Right lobe of liver (tissue), 6 donors: ENCODE measurements around the gene ULK4. TPM values are rescaled to one million over a fixed set of nuclear protein-coding genes. Genes with fewer than 3 reads are reported as not detected.
A peak's percentile ranks its signal among the peaks of the same experiment; 100 is the strongest.
"Not testable (repeated sequence)": the region's sequence is repeated elsewhere in the genome, so short reads cannot be mapped to it uniquely, and the experiment has no call there.

ENCODE experiments used
- ATAC-seq, 4 donors: fragments of 200-7000 bp; cut with Tn5 transposase; one replicate each; pipeline ENCODE4 v1.9.1; 2020; ENCODE audit warnings: mild to moderate bottlenecking in 4 of 4, moderate library complexity in 4 of 4
- DNase-seq, 3 donors: peaks; one replicate each; pipeline ENCODE4 v3.0.0-alpha.2; 2020
- H3K27ac ChIP-seq, 3 donors: fragments of 200-600 bp; one replicate each; pipeline ENCODE4 v1.8.0; 2022
- H3K27me3 ChIP-seq, 2 donors: fragments of 200-600 bp; one replicate each; pipeline ENCODE4 v1.8.0; 2022
- H3K36me3 ChIP-seq, 4 donors: fragments of 200-600 bp; sonication (generic) in 1 of 4; one replicate each; pipeline versions ENCODE4 v1.5.1 to v1.8.0; 2017 to 2022; ENCODE audit warnings: control low read depth in 1 of 4
- H3K4me1 ChIP-seq, 4 donors: fragments of 200-600 bp; sonication (generic) in 1 of 4; one replicate each; pipeline versions ENCODE4 v1.5.1 to v1.8.0; 2017 to 2022; ENCODE audit warnings: control low read depth in 1 of 4
- H3K4me3 ChIP-seq, 3 donors: fragments of 200-600 bp; one replicate each; pipeline ENCODE4 v1.8.0; 2022
- H3K9me3 ChIP-seq, 4 donors: fragments of 200-600 bp; sonication (generic) in 1 of 4; one replicate each; pipeline versions ENCODE4 v1.5.1 to v1.8.0; 2017 to 2022; ENCODE audit warnings: control low read depth in 1 of 4
- POLR2A ChIP-seq: fragments of 450-650 bp; IDR thresholded peaks from one replicate; pipeline ENCODE4 v1.6.1; 2017; ENCODE audit warnings: antibody characterized with exemption, mild to moderate bottlenecking
- WGBS: methylation state at CpG from one replicate; pipeline ENCODE4 v1.1.6; 2018; ENCODE audit warnings: low coverage, low lambda C conversion rate; ENCODE audit not compliant: insufficient coverage; ENCODE audit errors: missing lambda C conversion rate; 5-methylcytosine and 5-hydroxymethylcytosine counted together
- intact Hi-C, 2 donors: fragments of 100-400 bp; cut with DNase I; formaldehyde crosslinking; loops; one replicate each; pipeline versions ENCODE4 v1.11.2 to v1.14.1; 2022
- total RNA-seq, 6 experiments: library from RNA; depleted of rRNA in 2 of 6; stranded (reverse); fragments of >200 nt in 2 of 6; fragmentation: NEBNext Ultra II Directional in 3 of 6; extraction: Animal tissue kit (Norgen Biotek cat#: 25700) in 3 of 6; gene quantifications; one replicate each; pipeline versions ENCODE4 v1.1.0 to v1.2.4, GENCODE V29; 2016 to 2023
- TF ChIP-seq, protein P1 (sequence below), 4 donors: fragments of 200-600 bp in 3 of 4; fragments of 450-650 bp in 1 of 4; IDR thresholded peaks; one replicate each; pipeline versions ENCODE4 v1.5.1 to v1.8.0; 2016 to 2022; ENCODE audit warnings: antibody characterized with exemption in 4 of 4, mild to moderate bottlenecking in 2 of 4
- donor health status: DM: no; HTN: yes; CAD: no.
- donor health status: DM: no; HTN: no; CAD: no.
- donor health status: DM: no; HTN: no; CAD: no.
- donor health status: DM: no; HTN: yes; CAD: no.
- donor health status: DM: no; HTN: yes; CAD: no.

Gene ULK4
- total RNA-seq, 6 experiments from 2014 or later, result 2.8 to 5.6 (median 4.9) TPM

DNA sequence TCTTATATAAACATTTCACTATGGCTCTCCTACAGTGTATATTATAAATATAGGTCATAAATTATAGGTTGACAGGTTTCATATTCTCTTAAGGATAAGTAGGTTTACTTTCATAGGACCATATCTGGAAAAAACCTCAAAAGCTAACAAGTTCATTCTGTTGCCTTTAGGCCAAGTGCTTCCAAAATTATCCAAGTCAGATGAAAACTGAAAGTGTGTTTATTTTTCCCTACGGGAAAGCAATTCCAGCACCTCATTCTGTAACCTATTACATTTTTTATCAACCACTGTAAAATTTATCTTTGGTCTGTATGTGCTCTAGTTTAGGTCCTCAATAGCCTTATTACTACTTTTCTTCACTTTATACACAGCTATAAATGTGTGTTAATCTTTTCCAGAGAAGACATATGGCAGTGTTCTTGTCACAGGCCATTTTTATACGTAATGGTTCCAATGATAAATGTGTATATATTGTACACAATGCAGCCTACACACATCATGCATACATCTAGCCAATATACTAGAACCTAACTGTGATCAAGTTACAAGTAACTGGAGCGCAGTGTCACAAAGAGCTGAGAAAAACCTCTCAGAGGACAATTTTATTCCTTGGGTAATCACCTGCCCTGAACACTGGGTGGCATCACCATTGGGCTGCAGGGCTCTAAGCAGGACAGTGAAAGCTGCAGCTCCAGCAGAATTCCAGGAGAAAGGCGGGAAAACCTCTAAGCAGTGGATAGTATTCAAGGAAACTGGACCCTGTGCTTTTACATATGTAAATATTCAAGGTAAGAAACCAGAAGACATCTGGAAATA, 511.3 kb downstream of the ULK4 start:
- ATAC-seq (peak; percentile 69 to 94 (median 87)), DNase-seq (peak in 2 of 3 donors; percentile 20 to 49)
- Histone ChIP-seq H3K9me3 (no peaks in the 10 kb centered on the region), H3K27me3 (no peaks in the 10 kb centered on the region), H3K4me1 (no peaks in the 10 kb centered on the region), H3K27ac (no peak overlapping the region), H3K4me3 (no peak overlapping the region), H3K36me3 (no peaks in the 10 kb centered on the region)
- WGBS, result 53% methylated on average over 4 of the region's 4 CpGs
- intact Hi-C loops, result no loop called here
- no peak for TF ChIP-seq POLR2A
- TF ChIP-seq, protein P1, sequence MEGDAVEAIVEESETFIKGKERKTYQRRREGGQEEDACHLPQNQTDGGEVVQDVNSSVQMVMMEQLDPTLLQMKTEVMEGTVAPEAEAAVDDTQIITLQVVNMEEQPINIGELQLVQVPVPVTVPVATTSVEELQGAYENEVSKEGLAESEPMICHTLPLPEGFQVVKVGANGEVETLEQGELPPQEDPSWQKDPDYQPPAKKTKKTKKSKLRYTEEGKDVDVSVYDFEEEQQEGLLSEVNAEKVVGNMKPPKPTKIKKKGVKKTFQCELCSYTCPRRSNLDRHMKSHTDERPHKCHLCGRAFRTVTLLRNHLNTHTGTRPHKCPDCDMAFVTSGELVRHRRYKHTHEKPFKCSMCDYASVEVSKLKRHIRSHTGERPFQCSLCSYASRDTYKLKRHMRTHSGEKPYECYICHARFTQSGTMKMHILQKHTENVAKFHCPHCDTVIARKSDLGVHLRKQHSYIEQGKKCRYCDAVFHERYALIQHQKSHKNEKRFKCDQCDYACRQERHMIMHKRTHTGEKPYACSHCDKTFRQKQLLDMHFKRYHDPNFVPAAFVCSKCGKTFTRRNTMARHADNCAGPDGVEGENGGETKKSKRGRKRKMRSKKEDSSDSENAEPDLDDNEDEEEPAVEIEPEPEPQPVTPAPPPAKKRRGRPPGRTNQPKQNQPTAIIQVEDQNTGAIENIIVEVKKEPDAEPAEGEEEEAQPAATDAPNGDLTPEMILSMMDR (IDR thresholded peaks at IDR 0.05), result peak; percentile 30 to 52 (median 36)

DNA sequence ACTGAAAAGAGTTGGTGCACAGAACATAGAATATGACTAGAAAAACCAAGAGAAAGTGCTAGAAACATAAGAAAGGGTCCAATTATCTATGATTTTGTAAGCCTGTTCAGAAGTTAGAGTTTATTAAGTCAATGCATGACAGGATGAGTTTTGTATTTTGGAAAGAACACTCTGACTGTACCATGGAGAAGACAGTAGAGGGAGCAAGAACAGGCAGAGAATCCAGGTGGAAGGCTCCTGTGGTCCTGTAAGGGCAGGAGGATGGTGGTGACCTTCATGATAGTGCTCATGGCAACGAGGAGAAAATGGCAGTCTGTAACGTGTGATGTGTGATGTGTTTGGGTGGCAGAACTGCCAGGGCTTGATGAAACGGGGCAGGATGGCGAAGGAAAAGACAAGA, 513.5 kb downstream of the ULK4 start:
- Histone ChIP-seq H3K36me3 (no peaks in the 10 kb centered on the region), H3K4me1 (no peaks in the 10 kb centered on the region), H3K27me3 (no peaks in the 10 kb centered on the region), H3K4me3 (no peak overlapping the region), H3K27ac (no peak overlapping the region), H3K9me3 (no peaks in the 10 kb centered on the region)
- DNase-seq (no peak), ATAC-seq (no peak)
- WGBS, result 68% methylated on average over 4 of the region's 4 CpGs
- no peak for TF ChIP-seq POLR2A
- TF ChIP-seq, protein P1 (IDR thresholded peaks at IDR 0.05), result peak in 1 of 4 donors; percentile 16
- intact Hi-C loops, result no loop called here

GRCh38 chr3:41447701-41448100, 514.2 kb downstream of the ULK4 start:
- H3K27me3 ChIP-seq, result no peaks in the 10 kb centered on the region
- 92% methylated on average over 3 of the region's 4 CpGs for WGBS
- H3K27ac ChIP-seq, result no peak overlapping the region
- H3K4me3 ChIP-seq, result no peak overlapping the region
- ATAC-seq (no peak), DNase-seq (no peak)
- intact Hi-C loops, result no loop called here
- H3K9me3 ChIP-seq, result no peaks in the 10 kb centered on the region
- H3K36me3 ChIP-seq, result no peaks in the 10 kb centered on the region
- no peaks in the 10 kb centered on the region for H3K4me1 ChIP-seq
- no peak for TF ChIP-seq POLR2A
- TF ChIP-seq, protein P1 (IDR thresholded peaks at IDR 0.05), result no peak

DNA sequence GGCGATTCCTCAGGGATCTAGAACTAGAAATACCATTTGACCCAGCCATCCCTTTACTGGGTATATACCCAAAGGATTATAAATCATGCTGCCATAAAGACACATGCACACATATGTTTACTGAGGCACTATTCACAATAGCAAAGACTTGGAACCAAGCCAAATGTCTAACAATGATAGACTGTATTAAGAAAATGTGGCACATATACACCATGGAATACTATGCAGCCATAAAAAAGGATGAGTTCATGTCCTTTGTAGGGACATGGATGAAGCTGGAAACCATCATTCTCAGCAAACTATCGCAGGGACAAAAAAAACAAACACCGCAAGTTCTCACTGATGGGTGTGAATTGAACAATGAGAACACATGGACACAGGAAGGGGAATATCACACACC, 515.6 kb downstream of the ULK4 start:
- DNase-seq, H3K4me1 ChIP-seq, H3K27me3 ChIP-seq, intact Hi-C loops, H3K9me3 ChIP-seq, H3K36me3 ChIP-seq, ATAC-seq, H3K4me3 ChIP-seq, H3K27ac ChIP-seq: not testable (repeated sequence)
- 94% methylated on average over 2 of the region's 3 CpGs for WGBS

DNA sequence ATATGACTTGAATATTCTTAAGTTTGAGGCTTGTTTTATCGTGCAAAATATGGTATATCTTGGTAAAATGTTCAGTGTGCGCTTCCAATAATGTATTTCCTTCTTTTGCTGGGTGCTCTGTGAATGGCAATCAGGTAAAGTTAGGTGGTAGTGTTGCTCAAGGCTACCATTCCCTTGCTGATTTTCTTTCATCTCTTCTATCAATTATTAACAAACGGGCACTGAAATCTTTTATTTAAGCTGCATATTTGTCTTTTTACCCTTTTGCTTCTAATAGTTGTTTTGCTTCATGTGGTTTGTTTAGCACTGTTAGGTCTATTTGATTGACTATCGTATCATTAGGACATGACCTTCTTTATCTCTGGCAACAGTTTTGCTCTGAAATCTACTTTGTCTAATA, 520.3 kb downstream of the ULK4 start:
- Histone ChIP-seq H3K4me3 (peak overlapping the region in 1 of 3 donors; percentile 26), H3K27ac (peak overlapping the region in 1 of 3 donors; percentile 9), H3K36me3 (no peaks in the 10 kb centered on the region), H3K9me3 (no peaks in the 10 kb centered on the region), H3K4me1 (peaks cover 0 to 7% (median 3%) of the 10 kb centered on the region in 4 donors), H3K27me3 (no peaks in the 10 kb centered on the region)
- intact Hi-C loops, result no loop called here
- no peak for TF ChIP-seq POLR2A
- TF ChIP-seq, protein P1 (IDR thresholded peaks at IDR 0.05), result peak in 1 of 4 donors; percentile 27
- 26% methylated on average over 4 of the region's 4 CpGs for WGBS
- DNase-seq (no peak), ATAC-seq (peak; percentile 90 to 98 (median 96))
